Measurements from ENCODE around the gene LRBA. TPM values are rescaled to one million over a fixed set of nuclear protein-coding genes. Genes with fewer than 3 reads are reported as not detected.
A peak's percentile ranks its signal among the peaks of the same experiment; 100 is the strongest.

The LRBA gene
- total RNA-seq, 1 experiment from 2014 or later, result 11.2 TPM

- peak; percentile 59 for DNase-seq (ENCODE audit: low read depth)
Measured at GRCh38 chr4:150283689-150284088, 731.4 kb downstream of the LRBA start.

DNA sequence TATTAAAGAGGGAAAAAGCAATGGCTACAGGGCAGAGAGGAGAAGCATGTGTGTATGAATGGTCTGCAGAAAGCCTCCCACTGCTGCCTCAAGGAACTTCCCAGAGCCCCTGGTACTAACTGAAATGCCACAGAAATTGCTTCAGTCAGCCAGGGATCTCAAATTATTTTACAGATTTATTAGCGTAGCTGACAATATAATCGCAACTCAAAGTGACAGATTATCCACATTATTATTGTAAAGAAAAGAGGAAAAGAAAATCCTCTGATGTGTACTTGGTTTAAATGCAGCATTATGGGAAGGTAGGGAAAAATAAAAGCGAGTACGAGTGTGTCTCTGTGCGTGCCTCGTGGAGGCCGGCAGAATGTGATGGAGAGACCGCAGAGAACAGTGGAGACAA, 734.1 kb downstream of the LRBA start:
- DNase-seq (ENCODE audit: low read depth), result no peak

- peak; percentile 81 for DNase-seq (ENCODE audit: low read depth)
Measured at GRCh38 chr4:150280081-150280895, 734.8 kb downstream of the LRBA start.

DNA sequence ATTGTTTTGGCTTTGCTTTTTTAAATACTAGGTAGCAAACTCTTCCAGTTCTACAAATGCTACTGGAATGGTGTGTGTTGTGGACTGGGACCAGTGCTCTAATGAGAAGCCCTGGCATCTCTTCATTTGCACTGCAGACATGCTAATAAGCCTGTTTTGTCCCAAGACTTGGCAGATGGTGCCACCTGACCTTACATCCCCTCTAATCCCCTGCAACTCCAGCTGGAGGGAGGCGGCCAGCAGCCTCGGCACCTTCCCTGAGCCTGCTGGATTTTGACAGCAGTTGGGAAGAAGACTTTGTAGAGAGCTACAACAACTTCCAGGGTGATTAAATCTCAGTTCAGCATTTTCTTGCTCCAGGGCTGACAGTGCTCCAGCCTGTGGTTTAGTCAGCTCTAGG, 736.9 kb downstream of the LRBA start:
- no peak for DNase-seq (ENCODE audit: low read depth)

- DNase-seq (ENCODE audit: low read depth), result no peak
Measured at GRCh38 chr4:150268444-150268843, 746.6 kb downstream of the LRBA start.

DNA sequence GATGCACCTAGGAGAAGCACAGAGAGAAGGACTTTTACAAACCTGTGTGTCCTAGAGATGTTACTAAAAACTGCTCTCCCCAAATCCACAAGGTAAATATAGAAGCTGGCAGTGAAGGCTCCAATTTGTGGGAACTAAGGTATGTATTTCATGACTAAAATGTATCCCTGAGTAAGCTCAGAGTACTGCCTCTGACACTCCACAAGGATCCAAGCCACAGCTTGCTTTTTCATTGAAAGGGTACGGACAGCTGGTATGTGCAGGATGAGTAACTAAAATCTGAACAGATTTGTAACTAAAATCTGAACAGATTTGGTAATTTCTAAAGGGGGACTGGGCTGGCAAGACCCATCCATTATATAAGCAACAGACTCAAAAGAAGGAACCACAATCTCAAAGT, 749.3 kb downstream of the LRBA start:
- no peak for DNase-seq (ENCODE audit: low read depth)

DNA sequence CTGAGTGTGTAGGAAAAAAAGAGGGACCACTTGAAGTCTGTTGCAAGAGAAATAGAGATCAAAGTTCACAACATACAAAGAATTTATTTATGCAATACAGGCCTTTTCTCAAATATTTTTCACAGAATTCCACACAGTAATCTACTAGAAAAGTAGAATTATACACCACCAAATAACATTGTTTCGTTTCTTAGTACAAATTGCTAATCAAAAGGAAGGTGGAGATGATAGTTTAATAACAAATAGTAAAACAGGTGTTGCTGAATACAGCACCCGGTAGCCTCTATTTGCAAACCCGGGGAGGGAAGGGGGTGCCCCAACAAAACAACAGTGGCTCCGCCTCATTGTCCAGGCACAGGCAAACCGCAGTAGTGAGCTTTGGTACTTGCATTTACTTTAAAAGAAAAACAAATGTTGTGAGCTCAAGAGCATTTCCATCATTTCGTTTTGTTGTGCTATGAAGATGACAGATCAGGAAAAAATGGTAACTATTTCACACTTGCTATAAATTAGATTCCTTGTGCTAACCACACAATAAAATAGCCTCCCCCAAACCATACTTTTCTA, 750.4 kb downstream of the LRBA start:
- DNase-seq (ENCODE audit: low read depth), result no peak

- DNase-seq (ENCODE audit: low read depth), result no peak
Measured at GRCh38 chr4:150262611-150263010, 752.5 kb downstream of the LRBA start.

GRCh38 chr4:150261571-150261970, 753.5 kb downstream of the LRBA start:
- no peak for DNase-seq (ENCODE audit: low read depth)

DNA sequence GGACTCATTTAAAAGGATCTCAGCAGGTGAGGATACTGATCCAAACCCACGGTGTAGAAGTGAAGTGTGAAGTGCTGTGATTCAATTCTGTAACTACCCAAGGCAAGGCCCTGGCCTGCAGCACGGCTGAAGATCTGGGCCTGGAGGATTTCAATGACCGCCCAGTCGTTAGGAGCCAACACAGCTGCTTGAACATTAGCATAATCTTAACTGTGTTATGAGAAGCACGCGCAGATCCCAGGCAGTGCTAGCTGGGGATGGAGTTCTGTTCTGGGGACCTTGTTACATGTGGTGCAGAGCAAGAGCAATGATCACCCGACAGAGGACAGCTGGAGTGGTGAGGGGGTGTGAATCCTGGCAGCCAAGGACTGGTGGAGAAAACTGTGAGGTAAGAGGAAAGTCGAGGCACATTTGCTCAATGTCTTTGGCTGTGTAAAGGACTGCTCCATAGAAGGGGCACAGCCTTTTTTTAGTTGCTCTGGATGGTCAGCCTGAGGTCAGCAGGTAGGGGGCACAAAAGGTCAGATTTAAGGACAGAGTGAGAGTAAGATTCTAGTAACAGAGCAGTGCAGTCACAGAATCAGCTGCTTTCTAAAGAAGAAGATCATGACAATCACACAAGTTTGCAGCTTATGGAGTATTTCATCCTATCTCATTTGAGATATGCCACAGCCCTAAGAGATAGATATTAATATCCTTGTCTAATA, 755.1 kb downstream of the LRBA start:
- DNase-seq (ENCODE audit: low read depth), result no peak

DNA sequence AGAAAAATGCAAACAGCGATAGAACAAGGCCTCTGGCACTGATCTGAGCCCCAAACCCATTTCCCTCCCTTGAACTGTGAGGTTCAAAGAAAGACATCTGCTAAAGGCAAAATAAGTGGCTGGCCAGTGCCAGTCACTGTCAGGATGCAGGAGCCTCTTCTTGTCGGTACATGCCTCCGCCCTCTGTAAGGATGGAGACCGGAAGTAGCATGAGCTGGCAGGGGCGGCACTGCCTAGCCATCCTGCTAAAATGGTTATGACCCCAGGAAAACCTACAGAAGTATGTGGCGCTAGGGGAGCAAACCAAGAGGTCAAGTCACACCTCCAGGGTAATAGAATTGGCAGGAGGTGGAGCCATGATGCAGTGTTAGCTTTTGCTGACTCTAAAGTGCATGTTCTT, 756.5 kb downstream of the LRBA start:
- DNase-seq (ENCODE audit: low read depth), result no peak

GRCh38 chr4:150256841-150257730, 758.0 kb downstream of the LRBA start:
- DNase-seq (ENCODE audit: low read depth), result no peak

- no peak for DNase-seq (ENCODE audit: low read depth)
Measured at GRCh38 chr4:150256225-150256620, 758.9 kb downstream of the LRBA start.

- no peak for DNase-seq (ENCODE audit: low read depth)
Measured at GRCh38 chr4:150255610-150256224, 759.4 kb downstream of the LRBA start.

DNA sequence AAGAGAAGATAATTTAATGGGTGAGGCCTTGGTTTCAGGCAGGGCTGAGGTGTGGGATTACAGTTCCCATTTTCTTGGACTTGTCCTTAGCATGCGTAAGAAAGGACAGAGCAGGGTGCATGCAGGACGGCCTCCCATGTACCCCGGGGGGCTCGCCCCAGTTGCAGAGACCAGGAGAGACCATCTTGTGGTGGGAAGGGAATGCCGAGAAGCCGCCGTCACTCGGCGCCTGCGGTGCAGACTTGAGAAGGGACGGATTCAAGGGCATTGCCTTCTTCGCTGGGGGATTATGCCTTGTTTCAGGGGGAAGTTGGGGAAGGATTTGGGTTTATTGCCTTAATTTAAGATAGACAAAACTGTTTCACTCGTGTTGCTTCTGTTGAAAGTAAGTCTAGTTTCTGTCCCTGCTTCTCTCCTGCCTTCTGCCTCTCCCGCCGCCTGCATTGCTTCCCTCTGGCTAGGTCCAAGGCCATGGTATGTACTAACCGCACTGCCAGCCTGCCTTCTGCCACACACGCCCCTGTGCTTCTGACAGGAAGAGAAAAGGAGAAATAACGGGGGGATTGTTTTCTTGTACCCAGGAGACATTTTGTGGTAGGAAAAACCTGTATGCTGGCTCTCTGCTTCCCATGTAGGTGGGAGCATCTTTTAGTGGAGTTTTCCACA, 761.0 kb downstream of the LRBA start:
- no peak for DNase-seq (ENCODE audit: low read depth)

GRCh38 chr4:150253416-150253815, 761.7 kb downstream of the LRBA start:
- DNase-seq (ENCODE audit: low read depth), result no peak

DNA sequence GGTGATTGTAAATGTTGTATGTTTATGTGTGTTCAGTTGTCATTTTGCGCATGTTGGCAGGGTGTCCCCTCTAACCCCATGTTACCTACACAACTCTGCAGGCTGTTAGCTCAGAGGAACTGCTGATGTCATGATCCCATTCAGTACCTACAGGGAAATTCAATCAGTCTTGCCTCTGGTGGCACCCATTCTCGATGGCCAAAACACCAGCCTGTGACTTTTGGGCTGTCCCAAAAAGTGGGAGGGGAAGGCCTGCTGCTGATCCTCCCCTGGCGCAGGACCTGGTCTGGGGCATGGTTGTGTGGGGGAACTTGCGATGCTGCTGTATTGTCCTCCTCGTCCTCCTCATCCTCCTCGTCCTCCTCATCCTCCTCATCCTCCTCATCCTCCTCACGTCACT, 762.3 kb downstream of the LRBA start:
- DNase-seq (ENCODE audit: low read depth), result no peak

GRCh38 chr4:150252306-150252705, 762.8 kb downstream of the LRBA start:
- DNase-seq (ENCODE audit: low read depth), result no peak

GRCh38 chr4:150251752-150252190, 763.3 kb downstream of the LRBA start:
- DNase-seq (ENCODE audit: low read depth), result no peak

DNA sequence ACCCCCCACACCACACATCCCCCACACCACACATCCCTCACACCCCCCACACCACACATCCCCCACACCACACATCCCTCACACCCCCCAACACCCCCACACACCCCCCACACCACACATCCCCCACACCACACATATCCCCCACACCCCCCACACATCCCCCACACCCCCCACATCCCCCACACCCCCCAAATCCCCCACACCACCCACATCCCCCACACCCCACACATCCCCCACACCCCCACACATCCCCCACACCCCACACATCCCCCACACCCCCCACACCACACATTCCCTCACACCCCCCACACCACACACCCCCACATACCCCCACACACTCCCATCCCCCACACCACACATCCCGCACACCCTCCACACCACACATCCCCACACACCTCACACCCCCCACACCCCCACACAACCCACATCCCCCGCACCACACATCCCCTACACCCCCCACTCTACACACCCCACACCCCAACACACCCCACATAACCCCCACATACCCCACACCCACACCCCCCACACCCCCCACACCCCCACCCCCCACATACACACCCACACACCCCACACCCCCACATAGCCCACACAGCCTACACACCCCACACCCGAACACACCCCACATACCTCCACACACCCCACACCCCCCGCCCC, 764.0 kb downstream of the LRBA start:
- no peak for DNase-seq (ENCODE audit: low read depth)

Measured in Daoy (cell line).